ENCODE results near the gene TUFM. TPM values are rescaled to one million over a fixed set of nuclear protein-coding genes. Genes with fewer than 3 reads are reported as not detected.
A peak's percentile ranks its signal among the peaks of the same experiment; 100 is the strongest.

Gene TUFM
- total RNA-seq, 4 donors from 2014 or later, result 83.0 to 121 (median 107) TPM

GRCh38 chr16:28880955-28881354 lies 34.8 kb upstream of the TUFM start:
- Histone ChIP-seq H3K4me3 (no peak overlapping the region), H3K4me1 (peaks cover 17% of the 10 kb centered on the region), H3K27ac (no peak overlapping the region), H3K9me3 (no peaks in the 10 kb centered on the region), H3K27me3 (peaks cover 18% of the 10 kb centered on the region), H3K36me3 (no peaks in the 10 kb centered on the region)
- DNase-seq (ENCODE audit: low spot score in 2 of 2), result no peak
- TF ChIP-seq POLR2AphosphoS5 (IDR thresholded peaks at IDR 0.05) (no peak), POLR2A (IDR thresholded peaks at IDR 0.05) (no peak), CTCF (IDR thresholded peaks at IDR 0.05) (no peak), EP300 (IDR thresholded peaks at IDR 0.05) (no peak)
- whole genome bisulfite sequencing, result 80% methylated on average over 4 of the region's 4 CpGs

GRCh38 chr16:28880589-28880915 lies 34.4 kb upstream of the TUFM start:
- H3K4me3 ChIP-seq, result peak overlapping the region; percentile 67
- no peak overlapping the region for H3K27ac ChIP-seq
- peaks cover 18% of the 10 kb centered on the region for H3K27me3 ChIP-seq
- no peak for DNase-seq (ENCODE audit: low spot score in 2 of 2)
- no peaks in the 10 kb centered on the region for H3K9me3 ChIP-seq
- no peak for TF ChIP-seq CTCF (IDR thresholded peaks at IDR 0.05)
- no peaks in the 10 kb centered on the region for H3K36me3 ChIP-seq
- peaks cover 17% of the 10 kb centered on the region for H3K4me1 ChIP-seq
- 12% methylated on average over 11 of the region's 11 CpGs for WGBS

GRCh38 chr16:28879841-28880588 lies 33.9 kb upstream of the TUFM start:
- TF ChIP-seq CTCF (IDR thresholded peaks at IDR 0.05) (peak in 1 of 2 donors; percentile 44), POLR2A (IDR thresholded peaks at IDR 0.05) (no peak), EP300 (IDR thresholded peaks at IDR 0.05) (no peak)
- Histone ChIP-seq H3K27ac (no peak overlapping the region), H3K4me1 (peaks cover 17% of the 10 kb centered on the region), H3K9me3 (no peaks in the 10 kb centered on the region), H3K36me3 (no peaks in the 10 kb centered on the region), H3K4me3 (peak overlapping the region; percentile 67), H3K27me3 (peaks cover 18% of the 10 kb centered on the region)
- 1% methylated on average over 35 of the region's 66 CpGs for WGBS
- DNase-seq (ENCODE audit: low spot score in 2 of 2), result peak; percentile 92 to 95

- H3K27me3 ChIP-seq, result peaks cover 18% of the 10 kb centered on the region
- H3K4me3 ChIP-seq, result peak overlapping the region; percentile 67
- no peak overlapping the region for H3K27ac ChIP-seq
- no peaks in the 10 kb centered on the region for H3K9me3 ChIP-seq
- H3K4me1 ChIP-seq, result peaks cover 17% of the 10 kb centered on the region
- 6% methylated on average over 7 of the region's 27 CpGs for WGBS
- H3K36me3 ChIP-seq, result peaks cover 3% of the 10 kb centered on the region
- no peak for DNase-seq (ENCODE audit: low spot score in 2 of 2)
- no peak for TF ChIP-seq POLR2A (IDR thresholded peaks at IDR 0.05)
- no peak for TF ChIP-seq EP300 (IDR thresholded peaks at IDR 0.05)
Observed at GRCh38 chr16:28879261-28879840, 33.2 kb upstream of the TUFM start.

- Histone ChIP-seq H3K9me3 (no peaks in the 10 kb centered on the region), H3K27me3 (peaks cover 18% of the 10 kb centered on the region), H3K4me1 (peaks cover 17% of the 10 kb centered on the region), H3K36me3 (peaks cover 11% of the 10 kb centered on the region), H3K4me3 (peak within 1 kb of the TSS; percentile 67), H3K27ac (no peak within 1 kb of the TSS)
- WGBS, result 74% methylated on average over 25 of the region's 25 CpGs
- DNase-seq (ENCODE audit: low spot score in 2 of 2), result no peak
- TF ChIP-seq POLR2AphosphoS5 (IDR thresholded peaks at IDR 0.05) (no peak), POLR2A (IDR thresholded peaks at IDR 0.05) (no peak), CTCF (IDR thresholded peaks at IDR 0.05) (no peak), EP300 (IDR thresholded peaks at IDR 0.05) (no peak)
Observed at GRCh38 chr16:28878083-28878926, 32.2 kb upstream of the TUFM start, which contains the start of gene ATP2A1. ATP2A1 (plus strand) TSS chr16:28878488; CDS start chr16:28878672, 184 bp downstream.

All from suprapubic skin (tissue), 4 donors.